ENCODE measurements around the gene RAB11A.

DNA sequence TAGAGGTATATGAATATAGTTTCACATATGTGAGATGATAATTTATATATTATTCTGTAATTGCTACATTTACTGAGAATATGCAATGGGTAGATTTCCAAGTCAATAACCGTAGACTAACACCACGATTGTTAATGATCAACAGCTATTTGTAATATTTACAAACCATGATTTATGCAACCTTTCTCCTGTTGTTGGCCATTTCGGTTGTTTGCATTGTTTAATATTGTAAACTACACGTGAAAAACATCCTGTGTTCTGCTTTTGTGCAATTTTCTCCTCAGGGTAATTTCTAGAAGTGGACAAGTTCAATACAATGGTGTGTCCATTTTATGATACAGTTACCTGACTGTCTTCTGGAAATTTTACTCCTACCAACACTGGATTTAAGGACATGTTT, 29.3 kb upstream of the RAB11A start:
- TF ChIP-seq TAF1 (IDR thresholded peaks at IDR 0.05; ENCODE audit: low read depth) (no peak), CTCF (IDR thresholded peaks at IDR 0.05; ENCODE audit: poor library complexity, severe bottlenecking) (no peak), RAD21 (conservative IDR thresholded peaks at IDR 0.05) (no peak)
- TF ChIP-seq, protein P1, sequence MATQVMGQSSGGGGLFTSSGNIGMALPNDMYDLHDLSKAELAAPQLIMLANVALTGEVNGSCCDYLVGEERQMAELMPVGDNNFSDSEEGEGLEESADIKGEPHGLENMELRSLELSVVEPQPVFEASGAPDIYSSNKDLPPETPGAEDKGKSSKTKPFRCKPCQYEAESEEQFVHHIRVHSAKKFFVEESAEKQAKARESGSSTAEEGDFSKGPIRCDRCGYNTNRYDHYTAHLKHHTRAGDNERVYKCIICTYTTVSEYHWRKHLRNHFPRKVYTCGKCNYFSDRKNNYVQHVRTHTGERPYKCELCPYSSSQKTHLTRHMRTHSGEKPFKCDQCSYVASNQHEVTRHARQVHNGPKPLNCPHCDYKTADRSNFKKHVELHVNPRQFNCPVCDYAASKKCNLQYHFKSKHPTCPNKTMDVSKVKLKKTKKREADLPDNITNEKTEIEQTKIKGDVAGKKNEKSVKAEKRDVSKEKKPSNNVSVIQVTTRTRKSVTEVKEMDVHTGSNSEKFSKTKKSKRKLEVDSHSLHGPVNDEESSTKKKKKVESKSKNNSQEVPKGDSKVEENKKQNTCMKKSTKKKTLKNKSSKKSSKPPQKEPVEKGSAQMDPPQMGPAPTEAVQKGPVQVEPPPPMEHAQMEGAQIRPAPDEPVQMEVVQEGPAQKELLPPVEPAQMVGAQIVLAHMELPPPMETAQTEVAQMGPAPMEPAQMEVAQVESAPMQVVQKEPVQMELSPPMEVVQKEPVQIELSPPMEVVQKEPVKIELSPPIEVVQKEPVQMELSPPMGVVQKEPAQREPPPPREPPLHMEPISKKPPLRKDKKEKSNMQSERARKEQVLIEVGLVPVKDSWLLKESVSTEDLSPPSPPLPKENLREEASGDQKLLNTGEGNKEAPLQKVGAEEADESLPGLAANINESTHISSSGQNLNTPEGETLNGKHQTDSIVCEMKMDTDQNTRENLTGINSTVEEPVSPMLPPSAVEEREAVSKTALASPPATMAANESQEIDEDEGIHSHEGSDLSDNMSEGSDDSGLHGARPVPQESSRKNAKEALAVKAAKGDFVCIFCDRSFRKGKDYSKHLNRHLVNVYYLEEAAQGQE (IDR thresholded peaks at IDR 0.05; ENCODE audit: borderline replicate concordance): no peak
